ENCODE measurements around the gene GABBR2. TPM values are rescaled to one million over a fixed set of nuclear protein-coding genes. Genes with fewer than 3 reads are reported as not detected.
"Not testable (repeated sequence)": the region's sequence is repeated elsewhere in the genome, so short reads cannot be mapped to it uniquely, and the experiment has no call there.

The GABBR2 gene
- total RNA-seq, 1 experiment from 2014 or later = 3.8 TPM

DNA sequence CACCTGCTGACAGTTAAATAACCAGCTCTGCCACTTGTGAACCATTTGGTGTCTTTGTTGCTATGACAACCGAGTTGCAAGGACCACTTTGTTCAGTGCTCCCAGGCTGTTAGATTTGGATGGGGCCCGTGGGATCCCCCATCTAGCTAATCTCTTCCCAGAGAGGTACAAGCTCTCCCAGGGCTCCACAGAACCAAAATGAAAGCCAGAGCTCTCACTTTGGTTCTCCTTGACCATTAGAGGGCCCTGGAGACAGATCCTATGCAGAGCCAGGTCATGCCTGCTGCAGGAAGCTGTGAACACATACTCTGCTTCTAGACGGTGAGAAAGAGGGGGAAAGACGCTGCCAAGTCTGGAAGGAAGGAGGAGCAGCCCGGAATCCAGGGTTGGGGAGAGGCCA is 224.6 kb downstream of the GABBR2 start:
- Histone ChIP-seq H3K9me3 (no peaks in the 10 kb centered on the region), H3K4me3 (no peak overlapping the region), H3K27me3 (no peaks in the 10 kb centered on the region), H3K36me3 (no peaks in the 10 kb centered on the region)
- peak; percentile 14 for DNase-seq

DNA sequence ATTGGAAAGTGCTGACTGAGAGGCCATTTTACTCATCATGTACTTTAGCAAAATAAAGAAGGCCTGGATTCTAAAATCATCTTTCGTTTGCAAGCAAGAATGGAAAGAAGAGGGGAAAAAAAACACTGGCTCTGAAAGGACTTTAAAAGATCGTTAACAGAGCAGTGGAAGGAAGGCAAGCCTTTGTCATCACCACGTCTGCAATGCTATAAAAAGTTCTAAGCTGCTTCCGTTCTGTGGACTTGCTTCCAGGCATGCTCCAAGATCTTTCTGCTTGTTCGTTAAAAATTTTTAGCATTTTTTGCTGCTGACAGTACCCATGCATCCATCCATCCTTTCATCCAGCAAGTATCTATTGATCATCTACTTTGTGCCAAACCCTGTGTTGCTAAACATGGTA is 226.5 kb downstream of the GABBR2 start:
- no peaks in the 10 kb centered on the region for H3K27me3 ChIP-seq
- DNase-seq = no peak

DNA sequence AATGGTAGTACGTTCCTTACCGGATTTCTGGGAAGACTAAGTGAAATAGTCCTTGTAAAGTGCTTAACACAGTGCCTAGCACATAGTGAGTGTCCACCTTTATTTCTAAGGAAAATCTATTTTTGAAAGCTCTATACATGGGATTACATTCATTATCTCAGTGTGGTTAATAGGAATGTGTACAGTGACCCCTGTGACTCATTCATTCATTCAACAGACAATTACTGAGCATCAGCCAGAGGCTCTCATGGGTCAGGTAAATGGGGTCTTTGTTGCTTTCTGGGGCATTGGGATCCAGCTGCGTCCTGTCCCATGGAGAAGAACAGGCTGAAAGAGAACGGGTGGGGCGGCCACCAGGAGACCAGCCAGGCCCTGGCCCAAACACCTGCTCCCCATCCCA is 227.1 kb downstream of the GABBR2 start:
- H3K9me3 ChIP-seq = no peaks in the 10 kb centered on the region
- no peak for DNase-seq
- no peak overlapping the region for H3K4me3 ChIP-seq
- no peaks in the 10 kb centered on the region for H3K27me3 ChIP-seq
- H3K36me3 ChIP-seq = no peaks in the 10 kb centered on the region

More for the DNA sequence above, 226.5 kb downstream of the GABBR2 start:
- Histone ChIP-seq H3K4me3 (no peak overlapping the region), H3K36me3 (no peaks in the 10 kb centered on the region), H3K9me3 (no peaks in the 10 kb centered on the region)

DNA sequence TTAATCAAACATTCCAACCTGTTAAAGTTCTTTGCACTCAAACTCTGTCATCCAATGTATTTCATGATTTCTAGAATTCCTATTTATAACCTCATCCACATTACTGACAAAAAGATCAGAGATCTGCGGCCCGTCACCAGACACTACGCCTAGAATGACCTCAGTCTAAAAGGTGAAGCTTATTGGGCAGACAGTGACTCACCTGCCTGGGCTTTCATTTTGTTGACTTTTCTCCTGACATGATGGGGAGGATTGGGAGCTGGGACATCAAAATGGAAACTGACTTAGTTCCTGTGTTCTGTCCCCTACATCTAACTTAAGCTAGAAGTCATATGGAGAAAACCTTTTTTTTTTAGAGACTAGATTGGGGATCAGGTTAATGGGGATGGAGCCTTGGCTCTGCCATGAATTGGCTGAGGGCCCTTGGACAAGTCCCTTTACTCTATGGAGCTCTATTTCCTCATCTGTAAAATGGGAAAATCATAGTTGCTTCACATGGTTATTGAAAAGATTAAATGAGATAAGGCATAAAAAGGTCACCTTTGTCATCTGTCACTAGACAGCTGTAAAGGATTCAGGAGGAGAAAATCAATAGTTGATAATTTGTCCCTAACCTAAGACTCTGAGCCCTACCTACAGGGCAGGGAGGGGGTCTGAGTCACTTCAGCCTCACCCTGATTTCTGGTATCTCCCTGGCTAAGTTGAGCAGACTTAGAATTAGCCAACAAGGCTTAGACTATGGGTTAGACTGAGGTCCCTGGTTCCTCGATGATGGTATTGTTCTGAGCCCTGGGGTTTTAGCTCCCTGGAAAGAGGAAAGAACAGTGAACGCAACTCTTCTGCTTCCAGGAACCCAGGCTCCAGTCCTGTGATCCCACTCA is 228.5 kb downstream of the GABBR2 start:
- no peak for DNase-seq
- Histone ChIP-seq H3K36me3 (no peaks in the 10 kb centered on the region), H3K9me3 (no peaks in the 10 kb centered on the region), H3K27me3 (no peaks in the 10 kb centered on the region), H3K4me3 (no peak overlapping the region)

DNA sequence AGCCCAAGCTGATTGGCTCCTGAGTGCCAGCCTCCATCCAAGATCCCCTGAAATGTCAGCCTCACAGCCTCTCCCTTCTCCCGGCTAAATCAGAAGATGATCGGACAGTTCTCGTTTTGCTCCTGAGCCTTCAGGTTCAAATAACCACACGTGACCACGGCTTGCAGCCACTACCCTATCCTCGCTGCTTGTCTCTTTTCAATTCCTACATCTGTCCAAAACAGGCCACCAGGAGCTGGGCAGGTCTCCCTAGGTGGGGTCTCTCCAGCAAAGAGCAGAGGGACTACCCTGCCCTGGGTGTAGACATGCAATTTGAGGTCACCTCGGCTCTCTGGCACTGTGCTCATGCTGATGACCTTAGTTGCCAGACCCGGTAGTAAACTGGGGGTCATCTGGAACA is 229.3 kb downstream of the GABBR2 start:
- Histone ChIP-seq H3K4me3 (no peak overlapping the region), H3K36me3 (no peaks in the 10 kb centered on the region), H3K27me3 (no peaks in the 10 kb centered on the region), H3K9me3 (no peaks in the 10 kb centered on the region)
- no peak for DNase-seq

DNA sequence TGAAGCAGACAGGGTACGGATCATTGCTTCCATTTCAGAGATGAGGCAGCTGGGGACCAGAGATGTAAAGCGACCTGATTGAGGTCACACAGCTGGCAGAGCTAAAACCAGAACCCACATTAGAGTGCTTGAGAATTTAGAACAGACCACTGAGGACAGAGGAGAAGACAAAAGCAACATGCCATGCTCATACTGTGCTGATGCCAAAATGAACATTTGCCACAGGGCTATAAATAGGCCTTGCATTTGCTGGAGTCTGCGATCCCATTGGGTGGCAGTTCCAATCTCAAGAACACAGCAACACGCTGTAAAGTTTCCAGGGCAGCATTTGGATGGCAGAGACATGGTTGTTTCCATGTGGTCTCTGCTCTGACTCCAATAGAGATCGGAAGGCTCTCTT is 230.9 kb downstream of the GABBR2 start:
- Histone ChIP-seq H3K9me3 (no peaks in the 10 kb centered on the region), H3K27me3 (no peaks in the 10 kb centered on the region), H3K36me3 (no peaks in the 10 kb centered on the region), H3K4me3 (no peak overlapping the region)
- no peak for DNase-seq

DNA sequence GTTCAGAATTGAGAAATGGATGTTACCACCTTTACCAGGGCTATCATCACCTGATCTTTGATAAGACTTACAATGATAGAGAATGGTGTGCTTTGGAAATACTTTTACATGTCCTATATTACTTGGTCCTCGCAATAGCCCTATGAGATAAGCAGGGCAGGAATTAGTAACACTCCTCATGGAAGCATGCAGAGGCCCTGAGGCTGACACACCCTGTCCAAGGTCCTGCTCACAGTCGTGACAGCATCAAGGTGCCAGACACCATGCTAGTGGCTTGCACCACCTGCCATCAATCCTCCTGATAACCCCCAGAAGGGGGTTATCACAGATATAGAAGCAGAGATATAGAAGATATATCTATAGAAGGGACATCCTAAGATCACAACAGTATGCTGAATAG is 236.5 kb downstream of the GABBR2 start:
- DNase-seq = no peak
- H3K9me3 ChIP-seq = no peaks in the 10 kb centered on the region
- no peak overlapping the region for H3K4me3 ChIP-seq
- no peaks in the 10 kb centered on the region for H3K36me3 ChIP-seq
- no peaks in the 10 kb centered on the region for H3K27me3 ChIP-seq

DNA sequence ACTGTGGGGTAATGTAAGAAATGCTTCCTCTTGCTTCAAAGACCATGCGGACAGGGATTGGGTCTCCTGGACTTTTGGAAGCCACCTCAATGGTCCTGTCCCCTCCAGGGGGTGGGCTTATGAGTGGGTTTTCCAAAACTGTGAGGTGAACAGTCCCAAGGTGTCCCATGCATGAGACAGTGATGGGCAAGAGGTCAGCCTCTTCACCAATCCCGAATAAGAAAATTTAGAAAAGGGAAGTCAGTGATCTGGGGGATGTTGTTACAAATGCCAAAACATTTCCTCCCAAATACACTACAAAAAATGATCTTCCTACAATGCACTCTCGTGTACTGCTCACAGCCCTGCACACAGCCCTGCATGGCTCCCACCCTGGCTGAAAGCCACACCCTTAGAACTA is 237.6 kb downstream of the GABBR2 start:
- no peak for DNase-seq
- Histone ChIP-seq H3K9me3 (no peaks in the 10 kb centered on the region), H3K36me3 (no peaks in the 10 kb centered on the region), H3K27me3 (no peaks in the 10 kb centered on the region), H3K4me3 (no peak overlapping the region)

DNA sequence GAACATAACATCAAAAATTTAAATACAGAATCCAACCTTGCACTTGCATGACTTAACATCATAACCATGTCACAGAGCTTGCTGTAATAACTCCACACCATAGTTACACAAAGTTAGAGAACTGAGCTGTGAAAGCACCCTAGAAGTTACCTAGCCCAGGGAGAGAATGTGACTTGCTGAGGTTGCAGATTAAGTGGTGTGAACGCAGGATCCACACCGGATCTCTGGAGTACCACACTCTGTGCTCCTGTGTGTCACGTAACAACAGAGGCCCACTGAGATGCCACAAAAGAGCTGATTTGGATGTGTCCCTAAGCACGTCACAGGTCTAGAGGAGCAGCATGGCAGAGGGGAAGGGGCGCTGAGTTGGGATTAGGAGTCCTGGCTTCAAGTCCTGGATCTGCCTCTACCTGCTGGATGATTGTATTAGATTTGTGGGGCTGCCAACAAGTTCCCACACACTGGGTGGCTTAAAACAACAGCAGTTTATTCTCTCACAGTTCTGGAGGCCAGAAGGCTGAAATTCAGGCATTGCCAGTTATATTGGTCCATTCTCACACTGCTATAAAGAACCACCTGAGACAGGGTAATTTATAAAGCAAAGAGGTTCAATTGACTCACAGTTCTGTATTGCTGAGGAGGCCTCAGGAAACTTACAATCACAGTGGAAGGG is 240.0 kb downstream of the GABBR2 start:
- DNase-seq = no peak
- no peaks in the 10 kb centered on the region for H3K36me3 ChIP-seq
- no peak overlapping the region for H3K4me3 ChIP-seq
- H3K9me3 ChIP-seq = no peaks in the 10 kb centered on the region
- H3K27me3 ChIP-seq = no peaks in the 10 kb centered on the region

DNA sequence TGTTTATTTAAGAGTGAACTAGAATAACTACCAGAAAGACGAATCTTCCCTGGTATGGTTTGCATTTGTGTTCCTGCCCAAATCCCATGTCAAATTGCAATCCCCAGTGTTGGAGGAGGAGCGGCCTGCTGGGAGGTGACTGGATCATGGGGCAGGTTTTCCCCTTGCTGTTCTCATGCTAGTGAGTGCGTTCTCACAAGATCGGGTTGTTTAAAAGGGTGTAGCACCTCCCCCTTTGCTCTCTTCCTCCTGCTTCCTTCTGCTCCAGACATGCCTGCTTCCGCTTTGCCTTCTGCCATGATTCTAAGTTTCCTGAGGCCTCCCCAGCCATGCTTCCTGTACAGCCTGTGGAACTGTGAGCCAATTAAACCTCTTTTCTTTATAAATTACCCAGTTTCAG is 242.9 kb downstream of the GABBR2 start:
- Histone ChIP-seq H3K36me3 (no peaks in the 10 kb centered on the region), H3K9me3 (peaks cover 17% of the 10 kb centered on the region), H3K4me3 (no peak overlapping the region), H3K27me3 (no peaks in the 10 kb centered on the region)
- no peak for DNase-seq

DNA sequence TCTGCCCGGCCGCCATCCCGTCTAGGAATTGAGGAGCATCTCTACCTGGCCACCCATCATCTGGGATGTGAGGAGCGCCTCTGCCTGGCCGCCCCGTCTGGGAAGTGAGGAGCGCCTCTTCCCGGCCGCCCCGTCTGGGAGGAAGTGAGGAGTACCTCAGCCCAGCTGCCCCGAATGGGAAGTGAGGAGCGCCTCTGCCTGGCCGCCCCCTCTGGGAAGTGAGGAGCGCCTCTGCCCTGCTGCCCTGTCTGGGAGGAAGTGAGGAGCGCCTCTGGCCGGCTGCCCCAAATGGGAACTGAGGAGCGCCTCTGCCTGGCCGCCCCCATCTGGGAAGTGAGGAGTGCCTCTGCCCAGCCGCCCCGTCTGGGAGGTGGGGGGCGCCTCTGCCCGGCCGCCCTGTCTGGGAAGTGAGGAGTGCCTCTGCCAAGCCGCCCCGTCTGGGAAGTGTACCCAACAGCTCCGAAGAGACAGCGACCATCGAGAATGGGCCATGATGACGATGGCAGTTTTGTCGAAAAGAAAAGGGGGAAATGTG is 244.5 kb downstream of the GABBR2 start:
- not testable (repeated sequence) for H3K4me3 ChIP-seq, DNase-seq, H3K36me3 ChIP-seq, H3K27me3 ChIP-seq
- peaks cover 30% of the 10 kb centered on the region for H3K9me3 ChIP-seq

DNA sequence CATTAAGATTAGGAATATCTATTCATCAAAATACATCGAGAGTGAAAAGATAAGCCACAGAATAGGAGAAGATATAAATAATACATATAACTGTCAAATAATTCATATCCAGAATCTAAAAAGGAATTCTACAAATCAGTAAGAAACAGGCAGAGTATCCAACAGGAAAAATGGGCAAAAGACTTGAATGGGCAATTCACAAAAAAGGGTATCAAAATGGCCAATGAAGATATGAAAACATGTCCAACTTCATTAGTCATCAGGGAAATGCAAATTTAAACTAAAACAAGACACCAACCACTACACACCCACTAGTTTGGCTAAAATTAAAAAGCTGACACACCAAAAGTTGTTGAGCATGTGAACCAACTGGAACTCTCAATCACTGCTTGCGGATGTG is 246.4 kb downstream of the GABBR2 start:
- Histone ChIP-seq H3K36me3 (no peaks in the 10 kb centered on the region), H3K9me3 (peaks cover 30% of the 10 kb centered on the region), H3K4me3 (no peak overlapping the region), H3K27me3 (no peaks in the 10 kb centered on the region)
- no peak for DNase-seq

DNA sequence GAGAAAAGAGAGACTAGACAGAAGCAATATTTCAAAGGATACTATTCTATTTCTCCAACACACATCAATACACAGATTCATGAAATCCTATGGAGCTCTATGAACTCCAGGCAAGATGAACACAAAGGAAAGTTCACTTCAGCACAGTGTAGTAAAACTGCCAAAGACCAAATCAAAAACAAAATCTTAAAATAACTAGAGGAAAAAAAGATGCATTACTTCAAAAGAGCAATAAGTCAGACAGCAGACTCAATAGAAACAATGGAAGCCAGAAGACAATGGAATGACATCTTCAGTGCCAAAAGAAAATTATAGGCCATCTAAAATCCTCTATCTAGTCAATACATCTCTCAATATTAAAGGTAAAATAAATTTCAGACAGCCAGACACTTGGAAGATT is 248.0 kb downstream of the GABBR2 start:
- DNase-seq = no peak
- H3K27me3 ChIP-seq = no peaks in the 10 kb centered on the region
- no peak overlapping the region for H3K4me3 ChIP-seq
- H3K36me3 ChIP-seq = no peaks in the 10 kb centered on the region
- peaks cover 30% of the 10 kb centered on the region for H3K9me3 ChIP-seq

DNA sequence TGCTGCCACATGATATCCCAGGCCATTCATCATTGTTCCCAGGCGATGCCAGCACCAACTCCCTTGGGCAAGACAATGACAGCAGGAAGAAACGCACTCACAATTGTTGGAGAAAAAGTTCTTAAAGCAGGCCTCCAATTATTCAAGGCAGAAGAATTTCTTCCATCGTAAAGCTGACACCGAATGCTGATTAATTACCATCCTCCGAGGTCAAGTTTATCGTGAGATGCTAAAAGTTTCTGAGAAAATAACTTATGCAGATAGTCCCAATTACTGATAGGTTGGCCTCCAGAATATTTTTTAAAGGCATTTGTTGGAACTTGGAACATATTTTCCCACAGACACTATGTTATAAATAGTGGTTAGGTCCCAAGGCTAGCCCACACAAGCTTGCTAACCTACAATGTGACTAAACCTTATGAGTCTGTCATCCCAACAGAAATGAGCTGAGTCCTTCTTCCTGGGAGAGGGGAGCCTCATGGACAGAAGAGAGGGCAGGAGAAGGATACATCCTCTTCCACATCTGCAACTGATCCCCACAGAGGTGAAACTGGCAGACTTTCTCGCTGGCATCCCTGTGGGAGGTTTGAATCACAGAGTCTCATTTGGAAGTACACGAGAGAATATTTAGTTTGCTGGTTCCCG is 250.9 kb downstream of the GABBR2 start:
- no peak overlapping the region for H3K4me3 ChIP-seq
- H3K27me3 ChIP-seq = no peaks in the 10 kb centered on the region
- DNase-seq = no peak
- H3K9me3 ChIP-seq = peaks cover 30% of the 10 kb centered on the region
- no peaks in the 10 kb centered on the region for H3K36me3 ChIP-seq

DNA sequence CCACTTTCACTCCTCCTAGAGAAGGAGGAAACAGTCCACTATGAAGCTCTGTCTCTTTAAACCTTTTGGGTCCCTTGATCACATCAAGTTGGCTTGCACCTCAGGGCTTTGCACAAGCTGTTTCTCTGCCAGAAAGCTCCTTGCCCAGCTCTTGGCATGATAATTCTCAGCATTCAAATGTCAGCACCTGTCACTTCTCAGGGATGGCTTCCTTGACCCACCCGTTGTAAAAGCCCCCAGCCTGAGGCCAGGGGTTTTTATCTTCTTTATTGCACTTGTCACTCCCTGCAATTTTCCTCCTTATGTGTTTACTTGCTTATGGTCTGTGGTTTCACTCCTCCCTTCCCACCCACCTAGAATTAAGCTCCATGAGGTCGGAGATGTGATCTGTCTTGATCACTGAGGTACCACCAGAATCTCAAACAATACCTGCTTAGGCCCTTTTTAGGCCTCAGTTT is 252.6 kb downstream of the GABBR2 start:
- no peak for DNase-seq
- H3K4me3 ChIP-seq = no peak overlapping the region
- peaks cover 17% of the 10 kb centered on the region for H3K9me3 ChIP-seq
- no peaks in the 10 kb centered on the region for H3K27me3 ChIP-seq
- H3K36me3 ChIP-seq = no peaks in the 10 kb centered on the region

DNA sequence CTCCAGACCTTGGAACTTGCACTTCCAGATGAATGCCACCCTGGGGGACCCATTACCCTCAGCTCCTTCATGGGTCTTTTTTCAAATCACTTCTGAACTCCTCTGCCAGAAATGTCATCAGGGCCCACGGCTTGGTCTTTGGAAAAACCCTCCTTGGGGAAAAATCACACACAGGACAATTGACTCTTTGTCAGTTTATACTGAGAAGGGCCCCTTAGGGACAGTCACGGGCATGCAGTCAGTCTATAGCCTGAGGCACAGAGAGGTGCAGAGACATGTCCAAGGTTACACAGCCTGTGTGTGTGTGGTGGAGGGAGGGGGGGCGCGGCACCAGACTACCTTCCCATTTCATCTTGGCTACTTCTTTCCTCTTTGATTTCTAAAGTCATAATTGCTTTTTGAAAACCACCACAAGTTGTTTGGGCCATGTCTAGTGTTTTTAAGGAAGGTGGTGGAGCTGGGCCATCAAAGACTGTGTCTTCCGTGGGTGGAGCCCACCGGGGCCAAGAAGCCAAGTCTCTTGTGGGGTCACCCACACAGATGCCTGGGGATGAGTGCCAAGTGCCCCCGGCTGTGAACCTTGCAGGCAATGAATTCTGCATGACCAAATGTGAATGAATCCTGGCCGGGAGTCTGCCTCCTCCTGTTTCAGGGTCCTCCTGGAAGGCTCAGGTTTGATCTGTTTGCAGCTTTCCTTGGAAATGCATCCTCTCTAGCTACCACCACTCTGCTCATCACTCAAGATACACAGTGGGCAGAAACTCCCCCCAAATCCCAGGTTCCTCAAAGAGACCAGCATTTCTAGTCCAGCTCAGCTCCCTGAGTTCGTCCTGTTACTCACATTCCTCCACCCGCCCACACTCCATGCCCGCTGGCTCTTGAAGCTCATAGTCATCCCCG is 253.2 kb downstream of the GABBR2 start:
- Histone ChIP-seq H3K36me3 (no peaks in the 10 kb centered on the region), H3K9me3 (peaks cover 10% of the 10 kb centered on the region), H3K27me3 (no peaks in the 10 kb centered on the region), H3K4me3 (no peak overlapping the region)
- DNase-seq = peak; percentile 46

Data from MG63 (cell line).